WTC11 (cell line): Measurements from ENCODE around the gene RHOF.

ENCODE experiments used
- CREM ChIP-seq: sonication (generic); formaldehyde crosslinking; IDR thresholded peaks from 2 replicates; pipeline ENCODE4 v1.8.1; 2022; ENCODE audit warnings: mild to moderate bottlenecking, missing genetic modification reagents, moderate library complexity
- CTCF ChIP-seq: fragments of 200-600 bp; IDR thresholded peaks from 2 replicates; pipeline ENCODE4 v1.8.0; 2022; ENCODE audit warnings: antibody characterized with exemption
- JUN ChIP-seq: sonication (generic); formaldehyde crosslinking; IDR thresholded peaks from 2 replicates; pipeline ENCODE4 v1.8.0; 2023; ENCODE audit warnings: mild to moderate bottlenecking, missing genetic modification reagents
- NR3C1 ChIP-seq: sonication (generic); formaldehyde crosslinking; conservative IDR thresholded peaks from 2 replicates; pipeline ENCODE4 v1.8.1; 2023; ENCODE audit warnings: low read depth, mild to moderate bottlenecking, missing genetic modification reagents
- SP1 ChIP-seq: sonication (generic); formaldehyde crosslinking; conservative IDR thresholded peaks from 2 replicates; pipeline ENCODE4 v1.8.1; 2022; ENCODE audit warnings: missing genetic modification reagents
- TF ChIP-seq, protein P1 (sequence below): sonication (generic); formaldehyde crosslinking; IDR thresholded peaks from 2 replicates; pipeline ENCODE4 v1.8.1; 2023; ENCODE audit warnings: mild to moderate bottlenecking, moderate library complexity, missing genetic modification reagents

- no peak for TF ChIP-seq NR3C1 (CRISPR knock-in tag)
- no peak for TF ChIP-seq CREM (CRISPR knock-in tag)
- no peak for TF ChIP-seq CTCF
- no peak for TF ChIP-seq JUN
- no peak for TF ChIP-seq SP1 (CRISPR knock-in tag)
- TF ChIP-seq, protein P1, sequence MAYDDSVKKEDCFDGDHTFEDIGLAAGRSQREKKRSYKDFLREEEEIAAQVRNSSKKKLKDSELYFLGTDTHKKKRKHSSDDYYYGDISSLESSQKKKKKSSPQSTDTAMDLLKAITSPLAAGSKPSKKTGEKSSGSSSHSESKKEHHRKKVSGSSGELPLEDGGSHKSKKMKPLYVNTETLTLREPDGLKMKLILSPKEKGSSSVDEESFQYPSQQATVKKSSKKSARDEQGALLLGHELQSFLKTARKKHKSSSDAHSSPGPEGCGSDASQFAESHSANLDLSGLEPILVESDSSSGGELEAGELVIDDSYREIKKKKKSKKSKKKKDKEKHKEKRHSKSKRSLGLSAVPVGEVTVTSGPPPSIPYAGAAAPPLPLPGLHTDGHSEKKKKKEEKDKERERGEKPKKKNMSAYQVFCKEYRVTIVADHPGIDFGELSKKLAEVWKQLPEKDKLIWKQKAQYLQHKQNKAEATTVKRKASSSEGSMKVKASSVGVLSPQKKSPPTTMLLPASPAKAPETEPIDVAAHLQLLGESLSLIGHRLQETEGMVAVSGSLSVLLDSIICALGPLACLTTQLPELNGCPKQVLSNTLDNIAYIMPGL (CRISPR knock-in tag), result no peak
These were observed 34.0 kb upstream of the RHOF start for GRCh38 chr12:121827351-121828099.
